Activated naive CD4-positive, alpha-beta T cell treated with anti-CD3 and anti-CD28 coated beads for 36 hours (primary cell): Measurements from ENCODE around the gene PAX7. TPM values are rescaled to one million over a fixed set of nuclear protein-coding genes. Genes with fewer than 3 reads are reported as not detected.

Source experiments
- CTCF ChIA-PET: fragments of 350-600 bp; sonication (Branson Sonifier 250); formaldehyde crosslinking; loops from one replicate; lab custom pipeline; 2021; ENCODE audit warnings: antibody characterized with exemption; lab: Charles Lee
- DNase-seq: peaks from one replicate; pipeline ENCODE4 v3.0.0-alpha.2; 2020
- H3K27ac Mint-ChIP-seq: one replicate; pipeline ENCODE4 v1.8.0; 2021; ENCODE audit warnings: mild to moderate bottlenecking, mixed read lengths
- H3K27me3 Mint-ChIP-seq: one replicate; pipeline ENCODE4 v1.8.0; 2021; ENCODE audit warnings: low read depth, mixed read lengths
- H3K36me3 Mint-ChIP-seq: one replicate; pipeline ENCODE4 v1.8.0; 2021; ENCODE audit warnings: low read depth, mixed read lengths
- H3K4me1 Mint-ChIP-seq: one replicate; pipeline ENCODE4 v1.8.0; 2021; ENCODE audit warnings: low read depth, mixed read lengths
- H3K4me3 Mint-ChIP-seq: one replicate; pipeline ENCODE4 v1.8.0; 2021; ENCODE audit warnings: mild to moderate bottlenecking, moderate library complexity, mixed read lengths
- H3K9me3 Mint-ChIP-seq: one replicate; pipeline ENCODE4 v1.8.0; 2021; ENCODE audit warnings: mixed read lengths
- intact Hi-C: fragments of 100-400 bp; cut with micrococcal nuclease; formaldehyde crosslinking; loops from one replicate; pipeline ENCODE4 v1.15.1; 2023
- total RNA-seq, 2 experiments: library from RNA; stranded (reverse); gene quantifications; one replicate each; pipeline ENCODE4 v1.2.3, GENCODE V29; 2021

Gene PAX7
- total RNA-seq, 2 experiments from 2014 or later = not detected

DNA sequence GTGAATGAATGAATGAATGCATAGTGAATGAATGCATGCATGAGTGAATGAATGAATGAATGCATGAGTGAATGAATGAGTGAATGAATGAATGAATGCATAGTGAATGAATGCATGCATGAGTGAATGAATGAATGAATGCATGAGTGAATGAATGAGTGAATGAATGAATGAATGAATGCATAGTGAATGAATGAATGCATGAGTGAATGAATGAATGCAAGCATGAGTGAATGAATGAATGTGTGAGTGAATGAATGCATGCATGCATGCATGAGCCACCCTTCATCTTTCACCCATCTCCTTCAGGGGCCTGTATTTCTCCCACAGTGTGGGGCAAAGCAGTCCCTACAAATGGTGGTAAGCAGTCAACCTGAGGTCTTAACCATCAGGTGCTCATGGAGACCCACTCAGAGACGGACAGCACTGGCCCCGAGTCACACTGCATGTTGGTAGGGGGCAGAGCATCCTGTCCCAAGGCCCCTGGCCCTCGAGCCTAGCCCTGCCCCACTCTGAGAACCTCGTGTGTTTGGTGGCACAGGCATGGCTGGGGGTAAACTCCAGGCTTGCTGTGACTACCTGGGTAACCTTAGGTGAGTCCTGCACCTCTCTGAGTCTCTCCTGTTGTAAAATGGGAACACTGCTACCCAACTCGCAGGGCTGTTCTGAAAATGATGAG lies 28.0 kb upstream of the PAX7 start:
- DNase-seq = no peak
- CTCF ChIA-PET = interaction anchor here (1.2 to 2.1 kb wide), 3 partner anchors 27 to 271 kb away, joined by 3 to 14 read pairs (median 8); no protein-coding TSS in a partner anchor
- intact Hi-C loops = no loop called here
- Mint-ChIP-seq H3K9me3 (no peaks in the 10 kb centered on the region), H3K27me3 (peaks cover 4% of the 10 kb centered on the region), H3K4me1 (no peaks in the 10 kb centered on the region), H3K36me3 (no peaks in the 10 kb centered on the region), H3K27ac (no peak overlapping the region), H3K4me3 (no peak overlapping the region)

DNA sequence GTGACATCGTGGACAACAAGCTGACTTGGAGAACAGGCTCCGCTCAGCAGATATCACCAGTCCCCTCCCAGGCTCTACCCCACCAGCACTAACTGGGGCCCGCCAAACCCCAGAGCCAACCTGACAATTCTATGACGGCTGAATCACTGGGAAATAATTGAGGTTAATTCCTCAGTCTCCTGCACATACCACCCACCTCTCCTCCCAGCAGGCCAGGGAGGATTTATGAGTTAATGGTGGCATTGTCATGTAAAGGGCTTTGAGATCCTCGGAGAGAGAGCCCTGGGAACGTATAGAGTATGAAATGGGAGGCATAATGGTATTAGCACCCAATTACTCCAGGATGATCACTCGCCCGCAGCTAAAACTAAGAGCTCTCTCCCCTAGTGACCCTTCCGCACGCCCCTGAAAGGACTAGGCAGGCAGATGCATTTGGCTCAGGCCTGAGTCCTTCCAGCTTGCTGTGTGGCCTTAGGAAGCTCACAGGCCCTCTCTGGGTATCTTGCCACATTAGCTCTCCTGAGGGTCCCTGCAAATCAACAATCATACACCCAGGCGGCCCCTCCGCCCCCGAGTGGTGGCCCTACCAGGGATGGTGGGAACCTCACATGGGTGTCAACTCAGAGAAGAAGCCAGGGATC lies 27.3 kb upstream of the PAX7 start:
- Mint-ChIP-seq H3K36me3 (no peaks in the 10 kb centered on the region), H3K4me1 (no peaks in the 10 kb centered on the region), H3K27ac (no peak overlapping the region), H3K27me3 (peaks cover 2% of the 10 kb centered on the region), H3K9me3 (no peaks in the 10 kb centered on the region), H3K4me3 (no peak overlapping the region)
- no peak for DNase-seq
- CTCF ChIA-PET = interaction anchor here (0.7 to 2.1 kb wide), 5 partner anchors 10 to 270 kb away, joined by 3 to 14 read pairs (median 3); no protein-coding TSS in a partner anchor
- intact Hi-C loops = no loop called here

DNA sequence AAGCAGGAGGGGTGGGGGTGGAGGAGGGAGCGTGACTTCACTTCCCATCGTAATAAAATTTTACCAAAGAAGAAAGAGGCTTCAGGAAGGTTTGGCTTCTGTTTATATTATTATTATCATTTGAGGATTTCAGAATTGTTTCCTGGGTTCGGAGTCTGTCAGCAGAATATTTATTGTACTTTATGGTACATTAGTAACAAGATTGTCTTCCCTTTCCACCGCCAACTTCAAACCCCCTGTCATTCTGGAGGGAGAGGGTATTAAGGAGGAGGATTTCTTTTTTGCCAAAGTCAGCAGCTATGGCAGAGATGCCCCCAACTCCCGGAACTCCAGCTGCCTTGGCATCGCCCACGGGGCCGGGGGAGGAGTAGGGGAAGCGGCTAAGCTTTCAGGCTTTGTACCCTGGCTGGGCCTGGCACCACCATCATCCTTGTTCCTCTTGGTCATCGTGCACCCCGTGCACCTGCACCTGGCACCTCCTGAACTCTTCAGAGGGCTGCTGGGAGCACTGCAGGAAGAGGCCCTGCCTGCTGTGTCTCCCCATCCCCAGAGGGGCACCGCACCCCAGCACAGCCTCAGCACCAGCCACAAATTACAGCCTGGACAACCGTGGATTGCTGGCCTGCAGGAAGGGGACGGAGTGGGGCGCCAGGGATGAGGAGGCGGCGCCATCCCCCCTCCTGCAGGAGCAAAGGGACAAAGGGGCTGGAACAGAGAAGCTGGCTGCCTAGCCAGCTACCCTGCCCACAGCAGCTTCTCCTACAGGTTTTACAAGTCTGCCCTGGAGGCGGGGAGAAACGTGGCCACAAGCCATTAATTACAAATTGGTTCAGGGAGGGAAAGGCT lies 24.0 kb upstream of the PAX7 start:
- Mint-ChIP-seq H3K9me3 (no peaks in the 10 kb centered on the region), H3K4me3 (no peak overlapping the region), H3K36me3 (no peaks in the 10 kb centered on the region), H3K27me3 (peaks cover 4% of the 10 kb centered on the region), H3K4me1 (no peaks in the 10 kb centered on the region), H3K27ac (no peak overlapping the region)
- no peak for DNase-seq
- CTCF ChIA-PET = interaction anchor here (1.3 kb wide), 1 partner anchor 9 kb away, joined by 6 read pairs; no protein-coding TSS in a partner anchor
- intact Hi-C loops = no loop called here

DNA sequence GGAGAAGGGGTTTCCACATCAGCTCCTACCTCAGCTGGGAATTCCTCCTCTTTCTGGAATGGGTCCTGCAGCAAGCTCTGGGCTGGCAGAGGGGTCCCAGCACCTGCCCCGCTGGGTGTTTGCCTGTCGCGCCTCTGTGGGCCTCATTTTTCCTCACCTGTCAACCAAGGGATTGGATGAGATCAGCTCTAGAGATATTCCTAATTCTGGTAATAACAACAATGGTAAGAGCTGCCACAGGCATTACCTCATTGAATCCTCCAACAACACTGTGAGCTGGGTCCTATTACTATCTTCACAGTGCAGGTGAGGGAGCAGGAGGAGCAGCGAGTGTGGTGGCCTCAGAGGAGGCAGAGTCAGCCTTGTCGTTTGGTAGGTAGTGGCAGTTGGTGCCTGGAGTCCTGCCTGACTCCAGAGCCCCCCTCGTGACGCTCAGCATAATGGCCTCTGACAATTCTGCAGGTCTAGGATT lies 23.3 kb upstream of the PAX7 start:
- H3K4me1 Mint-ChIP-seq = no peaks in the 10 kb centered on the region
- DNase-seq = no peak
- peaks cover 8% of the 10 kb centered on the region for H3K27me3 Mint-ChIP-seq
- CTCF ChIA-PET = interaction anchor here (1.3 kb wide), 1 partner anchor 10 kb away, joined by 6 read pairs; no protein-coding TSS in a partner anchor
- H3K36me3 Mint-ChIP-seq = no peaks in the 10 kb centered on the region
- no peak overlapping the region for H3K27ac Mint-ChIP-seq
- intact Hi-C loops = no loop called here
- no peaks in the 10 kb centered on the region for H3K9me3 Mint-ChIP-seq
- H3K4me3 Mint-ChIP-seq = no peak overlapping the region

DNA sequence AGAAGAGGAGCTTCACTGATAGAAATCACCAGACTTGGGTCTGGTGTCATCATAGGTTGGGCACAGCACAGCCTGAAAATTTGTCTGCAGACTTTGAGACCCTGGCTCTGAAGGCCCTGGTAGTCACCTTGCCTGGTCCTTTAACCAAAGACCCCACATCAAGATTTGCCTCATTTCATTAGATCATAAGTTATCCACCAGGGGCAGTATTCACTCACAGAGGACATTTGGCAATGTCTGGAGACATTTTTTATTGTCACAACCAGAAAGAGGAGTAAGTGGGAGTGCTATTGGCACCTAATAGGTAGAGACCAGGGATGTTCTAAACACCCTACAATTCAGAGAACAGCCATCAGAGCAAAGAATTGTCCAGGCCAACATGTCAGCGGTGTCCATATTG lies 22.1 kb upstream of the PAX7 start:
- no peak overlapping the region for H3K4me3 Mint-ChIP-seq
- no peak overlapping the region for H3K27ac Mint-ChIP-seq
- H3K36me3 Mint-ChIP-seq = no peaks in the 10 kb centered on the region
- H3K27me3 Mint-ChIP-seq = peaks cover 8% of the 10 kb centered on the region
- DNase-seq = no peak
- no peaks in the 10 kb centered on the region for H3K4me1 Mint-ChIP-seq
- CTCF ChIA-PET = interaction anchor here (1.1 to 1.3 kb wide), 2 partner anchors 9 to 12 kb away, joined by 3 to 4 read pairs; no protein-coding TSS in a partner anchor
- intact Hi-C loops = no loop called here
- H3K9me3 Mint-ChIP-seq = no peaks in the 10 kb centered on the region

DNA sequence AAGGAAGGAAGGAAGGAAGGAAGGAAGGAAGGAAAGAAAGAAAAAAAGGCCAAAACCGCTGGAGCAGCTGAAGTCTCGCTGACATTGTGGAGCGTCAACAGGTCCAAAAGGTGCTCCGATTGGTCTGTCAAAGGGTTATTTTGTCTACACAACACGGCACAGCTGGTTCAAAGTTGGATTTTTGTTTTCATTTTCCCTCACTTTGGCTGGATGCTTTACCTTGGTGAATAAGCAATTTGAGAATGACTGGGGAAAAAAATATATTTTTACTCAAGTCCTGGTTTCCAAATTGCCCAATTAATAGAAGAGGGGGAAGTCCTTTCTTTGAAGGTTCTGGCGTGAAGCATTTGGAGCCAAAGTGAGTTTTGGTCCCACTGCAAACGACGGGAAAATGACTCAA lies 19.3 kb upstream of the PAX7 start:
- Mint-ChIP-seq H3K4me1 (no peaks in the 10 kb centered on the region), H3K36me3 (no peaks in the 10 kb centered on the region), H3K27ac (no peak overlapping the region), H3K9me3 (no peaks in the 10 kb centered on the region), H3K4me3 (no peak overlapping the region), H3K27me3 (peaks cover 14% of the 10 kb centered on the region)
- no peak for DNase-seq
- CTCF ChIA-PET = no interaction called here
- intact Hi-C loops = no loop called here

DNA sequence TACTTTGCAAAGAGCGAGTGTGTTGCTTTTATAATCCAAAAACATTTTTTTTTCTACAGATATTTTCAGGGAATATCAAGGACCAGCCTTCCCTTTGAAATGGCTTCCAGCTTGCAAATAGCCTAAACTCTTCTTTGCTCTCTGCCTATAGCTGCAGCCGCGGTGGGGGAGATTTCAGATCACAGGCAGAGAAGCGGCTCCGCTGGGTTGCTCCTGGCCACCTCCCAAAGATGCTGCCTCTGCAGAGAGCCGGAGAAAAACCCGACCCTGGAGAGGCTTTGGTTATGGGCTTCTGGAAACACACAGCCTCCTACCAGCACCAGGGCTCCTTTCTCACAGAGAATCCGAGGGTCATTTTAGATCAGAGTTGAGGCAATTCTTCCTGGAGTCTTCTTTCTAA lies 18.6 kb upstream of the PAX7 start:
- Mint-ChIP-seq H3K4me3 (no peak overlapping the region), H3K4me1 (no peaks in the 10 kb centered on the region), H3K27me3 (peaks cover 14% of the 10 kb centered on the region), H3K9me3 (no peaks in the 10 kb centered on the region), H3K27ac (no peak overlapping the region), H3K36me3 (no peaks in the 10 kb centered on the region)
- intact Hi-C loops = no loop called here
- DNase-seq = no peak
- CTCF ChIA-PET = interaction anchor here (0.6 kb wide), 1 partner anchor 16 kb away, joined by 7 read pairs; no protein-coding TSS in a partner anchor

DNA sequence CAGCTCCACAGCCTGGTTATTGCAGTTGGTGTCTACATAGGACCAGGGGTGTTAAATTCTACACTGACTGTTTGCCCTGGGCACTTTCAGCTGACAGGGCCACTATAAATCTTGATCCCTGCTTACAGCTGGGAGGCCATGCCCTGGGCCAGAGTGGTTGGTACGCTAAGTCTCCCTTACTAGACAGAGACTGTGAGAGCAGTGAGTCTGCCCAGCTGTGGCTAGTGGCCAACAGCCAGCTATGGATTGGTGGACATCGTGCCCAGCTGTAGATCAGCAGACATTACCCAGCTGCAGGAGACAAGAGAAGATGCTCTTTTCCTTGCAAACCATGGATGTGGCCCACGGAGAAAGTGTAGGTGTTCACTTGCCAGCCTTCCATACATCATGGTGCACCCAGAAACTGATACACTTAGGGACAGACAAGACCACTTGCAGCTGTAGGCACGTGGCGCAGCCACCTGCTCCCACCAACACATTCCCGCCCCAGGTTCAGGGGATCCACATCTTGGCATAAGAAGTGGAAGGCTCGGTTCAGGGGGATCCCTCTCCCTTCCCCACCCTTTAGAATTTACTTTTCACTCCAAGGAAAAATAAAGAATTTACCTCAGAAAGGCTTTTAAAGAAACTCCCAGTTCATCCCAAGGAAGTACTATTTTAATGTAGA lies 16.4 kb upstream of the PAX7 start:
- Mint-ChIP-seq H3K36me3 (no peaks in the 10 kb centered on the region), H3K9me3 (no peaks in the 10 kb centered on the region), H3K4me1 (peaks cover 8% of the 10 kb centered on the region), H3K27me3 (peaks cover 16% of the 10 kb centered on the region), H3K27ac (no peak overlapping the region), H3K4me3 (no peak overlapping the region)
- no peak for DNase-seq
- CTCF ChIA-PET = interaction anchor here (1.5 kb wide), 1 partner anchor 17 kb away, joined by 4 read pairs; no protein-coding TSS in a partner anchor
- intact Hi-C loops = no loop called here

DNA sequence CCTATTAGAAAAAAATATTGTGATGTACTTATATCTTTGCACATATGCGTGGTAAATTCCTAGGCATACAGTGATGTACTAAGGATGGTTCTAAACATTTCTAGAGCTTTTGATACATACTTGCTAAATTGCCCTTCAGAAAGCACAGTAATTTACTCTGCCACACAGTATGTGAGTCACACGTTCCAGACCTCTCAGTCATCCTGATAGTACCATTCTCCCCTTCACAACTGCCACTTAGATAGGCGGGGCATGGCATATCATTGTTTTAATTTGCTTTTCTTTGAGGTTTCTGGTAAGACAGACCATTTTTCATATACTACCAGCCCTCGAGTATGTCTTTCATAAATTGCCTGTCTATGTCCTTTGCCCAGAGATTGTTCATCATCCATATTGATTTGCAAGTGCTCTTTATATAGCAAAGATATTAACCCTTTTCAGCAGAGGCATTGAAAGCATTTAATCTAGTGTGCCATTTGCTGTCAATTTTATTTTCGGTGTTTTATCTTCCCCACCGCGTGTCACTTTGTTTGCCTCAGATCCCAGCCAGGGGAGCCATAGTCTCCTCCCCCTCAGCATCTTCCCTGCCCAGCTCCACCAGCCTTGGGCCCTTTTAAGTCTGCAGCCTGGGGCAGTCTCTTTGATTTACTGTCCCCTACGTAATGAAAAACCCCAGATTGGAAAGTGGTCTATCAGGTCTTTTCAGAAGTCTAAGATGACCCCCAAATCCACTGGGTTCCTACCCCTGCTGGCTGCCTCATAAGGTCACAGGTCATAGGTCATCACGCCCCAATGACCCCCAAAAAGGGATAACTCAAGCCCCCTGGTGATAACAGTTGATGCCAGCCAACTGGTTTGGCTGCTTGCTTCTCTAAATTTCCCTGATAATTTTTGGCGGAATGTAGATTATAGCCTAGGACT lies 11.8 kb upstream of the PAX7 start:
- Mint-ChIP-seq H3K36me3 (no peaks in the 10 kb centered on the region), H3K4me3 (no peak overlapping the region), H3K4me1 (peaks cover 8% of the 10 kb centered on the region), H3K27me3 (peaks cover 22% of the 10 kb centered on the region), H3K27ac (no peak overlapping the region), H3K9me3 (no peaks in the 10 kb centered on the region)
- peak; percentile 59 for DNase-seq
- intact Hi-C loops = no loop called here
- CTCF ChIA-PET = interaction anchor here (0.6 kb wide), 1 partner anchor 63 kb away, joined by 4 read pairs; no protein-coding TSS in a partner anchor

DNA sequence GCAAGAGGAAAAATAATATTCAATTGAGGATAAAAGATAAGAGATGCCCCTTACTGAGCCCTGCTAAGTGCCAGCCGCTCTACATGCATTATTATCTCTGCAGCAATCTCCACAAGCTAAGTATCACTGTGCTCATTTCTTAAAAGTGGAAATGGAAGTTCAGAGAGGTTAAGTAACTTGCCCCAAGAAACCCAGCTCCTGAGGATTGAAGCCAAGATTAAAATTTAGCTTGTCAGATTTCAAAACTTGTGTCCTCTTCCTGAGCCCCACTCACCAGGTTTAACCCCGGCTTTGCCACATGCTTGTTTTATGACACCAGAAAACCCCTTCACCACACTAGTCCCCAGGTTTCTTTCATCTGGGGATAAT lies 11.2 kb upstream of the PAX7 start:
- Mint-ChIP-seq H3K27me3 (peaks cover 25% of the 10 kb centered on the region), H3K9me3 (no peaks in the 10 kb centered on the region), H3K36me3 (no peaks in the 10 kb centered on the region), H3K4me1 (peaks cover 8% of the 10 kb centered on the region), H3K27ac (no peak overlapping the region), H3K4me3 (no peak overlapping the region)
- CTCF ChIA-PET = interaction anchor here (0.6 kb wide), 1 partner anchor 62 kb away, joined by 4 read pairs; no protein-coding TSS in a partner anchor
- no peak for DNase-seq
- intact Hi-C loops = no loop called here

DNA sequence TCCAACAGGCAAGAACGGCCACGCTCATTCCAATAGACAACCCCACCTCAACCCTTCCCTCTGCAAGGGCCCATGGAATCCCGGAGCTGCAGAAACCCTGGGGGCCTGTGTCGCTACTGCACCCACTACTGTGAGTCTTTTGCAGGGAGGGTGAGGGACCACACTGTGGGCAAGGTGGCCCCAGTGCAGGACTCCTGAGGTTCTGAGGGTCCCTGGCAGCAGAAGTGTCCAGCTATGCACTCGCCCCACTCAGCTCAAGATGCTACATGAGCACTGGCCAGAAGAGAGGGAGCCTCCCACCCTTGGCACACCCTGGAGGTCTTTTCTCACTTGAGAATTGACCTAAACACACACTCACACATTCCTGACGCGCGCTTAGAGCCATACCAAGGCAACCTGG lies 2.1 kb upstream of the PAX7 start:
- CTCF ChIA-PET = no interaction called here
- intact Hi-C loops = no loop called here
- H3K36me3 Mint-ChIP-seq = no peaks in the 10 kb centered on the region

More for the DNA sequence above, 2.1 kb upstream of the PAX7 start:
- H3K4me3 Mint-ChIP-seq = no peak overlapping the region
- no peaks in the 10 kb centered on the region for H3K9me3 Mint-ChIP-seq
- no peak overlapping the region for H3K27ac Mint-ChIP-seq
- no peak for DNase-seq
- peaks cover 25% of the 10 kb centered on the region for H3K4me1 Mint-ChIP-seq
- peaks cover 66% of the 10 kb centered on the region for H3K27me3 Mint-ChIP-seq
